Liver (tissue), 3 donors: ENCODE results near the gene VCAM1.

Source experiments
- GABPA ChIP-seq, 2 donors: IDR thresholded peaks in 1 of 2; conservative IDR thresholded peaks in 1 of 2; 2 replicates each; pipeline ENCODE4 v1.6.1; 2016; ENCODE audit warnings: antibody characterized with exemption in 2 of 2, mild to moderate bottlenecking in 1 of 2, moderate library complexity in 1 of 2
- HNF4G ChIP-seq: IDR thresholded peaks from 2 replicates; pipeline ENCODE4 v1.6.1; 2016; ENCODE audit warnings: antibody characterized with exemption
- JUND ChIP-seq, 2 donors: IDR thresholded peaks; 2 replicates each; pipeline ENCODE4 v1.6.1; 2016; ENCODE audit warnings: antibody characterized with exemption in 2 of 2
- RAD21 ChIP-seq, 2 donors: IDR thresholded peaks; 2 replicates each; pipeline ENCODE4 v1.6.1; 2016; ENCODE audit warnings: antibody characterized with exemption in 2 of 2, mild to moderate bottlenecking in 2 of 2
- SP1 ChIP-seq: IDR thresholded peaks from 2 replicates; pipeline ENCODE4 v1.6.1; 2018; ENCODE audit warnings: antibody characterized with exemption, mild to moderate bottlenecking
- TF ChIP-seq, protein P1 (sequence below): fragments of 150-350 bp; IDR thresholded peaks from 2 replicates; pipeline ENCODE4 v1.5.1; 2017; ENCODE audit warnings: improper control_type of control experiment, low read depth, low read length; ENCODE audit not compliant: missing input control
- TF ChIP-seq, protein P2 (sequence below): IDR thresholded peaks from 2 replicates; pipeline ENCODE4 v1.6.1; 2016; ENCODE audit warnings: antibody characterized with exemption, mild to moderate bottlenecking
- TF ChIP-seq, protein P3 (sequence below): IDR thresholded peaks from 2 replicates; pipeline ENCODE4 v1.6.1; 2016; ENCODE audit warnings: antibody characterized with exemption
- TF ChIP-seq, protein P4 (sequence below): IDR thresholded peaks from 2 replicates; pipeline ENCODE4 v1.6.1; 2016; ENCODE audit warnings: antibody characterized with exemption
- donor health status: healthy.
- donor health status: healthy.

DNA sequence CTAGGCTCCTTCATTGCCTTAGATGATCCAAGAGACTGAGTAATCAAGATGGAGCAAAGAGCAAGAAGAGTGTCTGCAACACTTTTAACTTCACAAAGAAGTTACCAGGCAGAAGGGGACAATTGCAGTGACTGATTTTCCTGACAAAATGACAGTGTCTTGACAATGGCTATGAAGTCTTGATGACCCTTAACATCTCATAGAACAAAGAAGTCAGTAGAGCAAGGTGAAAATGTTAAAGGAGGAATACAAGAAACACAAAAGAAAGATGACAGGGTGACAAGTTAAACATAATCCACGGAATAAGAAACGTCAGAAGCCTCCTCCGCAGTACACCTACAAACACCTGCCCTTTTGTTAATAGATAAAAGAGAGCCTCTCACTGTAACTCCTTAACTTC lies 15.1 kb upstream of the VCAM1 start:
- TF ChIP-seq, protein P1, sequence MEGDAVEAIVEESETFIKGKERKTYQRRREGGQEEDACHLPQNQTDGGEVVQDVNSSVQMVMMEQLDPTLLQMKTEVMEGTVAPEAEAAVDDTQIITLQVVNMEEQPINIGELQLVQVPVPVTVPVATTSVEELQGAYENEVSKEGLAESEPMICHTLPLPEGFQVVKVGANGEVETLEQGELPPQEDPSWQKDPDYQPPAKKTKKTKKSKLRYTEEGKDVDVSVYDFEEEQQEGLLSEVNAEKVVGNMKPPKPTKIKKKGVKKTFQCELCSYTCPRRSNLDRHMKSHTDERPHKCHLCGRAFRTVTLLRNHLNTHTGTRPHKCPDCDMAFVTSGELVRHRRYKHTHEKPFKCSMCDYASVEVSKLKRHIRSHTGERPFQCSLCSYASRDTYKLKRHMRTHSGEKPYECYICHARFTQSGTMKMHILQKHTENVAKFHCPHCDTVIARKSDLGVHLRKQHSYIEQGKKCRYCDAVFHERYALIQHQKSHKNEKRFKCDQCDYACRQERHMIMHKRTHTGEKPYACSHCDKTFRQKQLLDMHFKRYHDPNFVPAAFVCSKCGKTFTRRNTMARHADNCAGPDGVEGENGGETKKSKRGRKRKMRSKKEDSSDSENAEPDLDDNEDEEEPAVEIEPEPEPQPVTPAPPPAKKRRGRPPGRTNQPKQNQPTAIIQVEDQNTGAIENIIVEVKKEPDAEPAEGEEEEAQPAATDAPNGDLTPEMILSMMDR: no peak
- TF ChIP-seq, protein P2, sequence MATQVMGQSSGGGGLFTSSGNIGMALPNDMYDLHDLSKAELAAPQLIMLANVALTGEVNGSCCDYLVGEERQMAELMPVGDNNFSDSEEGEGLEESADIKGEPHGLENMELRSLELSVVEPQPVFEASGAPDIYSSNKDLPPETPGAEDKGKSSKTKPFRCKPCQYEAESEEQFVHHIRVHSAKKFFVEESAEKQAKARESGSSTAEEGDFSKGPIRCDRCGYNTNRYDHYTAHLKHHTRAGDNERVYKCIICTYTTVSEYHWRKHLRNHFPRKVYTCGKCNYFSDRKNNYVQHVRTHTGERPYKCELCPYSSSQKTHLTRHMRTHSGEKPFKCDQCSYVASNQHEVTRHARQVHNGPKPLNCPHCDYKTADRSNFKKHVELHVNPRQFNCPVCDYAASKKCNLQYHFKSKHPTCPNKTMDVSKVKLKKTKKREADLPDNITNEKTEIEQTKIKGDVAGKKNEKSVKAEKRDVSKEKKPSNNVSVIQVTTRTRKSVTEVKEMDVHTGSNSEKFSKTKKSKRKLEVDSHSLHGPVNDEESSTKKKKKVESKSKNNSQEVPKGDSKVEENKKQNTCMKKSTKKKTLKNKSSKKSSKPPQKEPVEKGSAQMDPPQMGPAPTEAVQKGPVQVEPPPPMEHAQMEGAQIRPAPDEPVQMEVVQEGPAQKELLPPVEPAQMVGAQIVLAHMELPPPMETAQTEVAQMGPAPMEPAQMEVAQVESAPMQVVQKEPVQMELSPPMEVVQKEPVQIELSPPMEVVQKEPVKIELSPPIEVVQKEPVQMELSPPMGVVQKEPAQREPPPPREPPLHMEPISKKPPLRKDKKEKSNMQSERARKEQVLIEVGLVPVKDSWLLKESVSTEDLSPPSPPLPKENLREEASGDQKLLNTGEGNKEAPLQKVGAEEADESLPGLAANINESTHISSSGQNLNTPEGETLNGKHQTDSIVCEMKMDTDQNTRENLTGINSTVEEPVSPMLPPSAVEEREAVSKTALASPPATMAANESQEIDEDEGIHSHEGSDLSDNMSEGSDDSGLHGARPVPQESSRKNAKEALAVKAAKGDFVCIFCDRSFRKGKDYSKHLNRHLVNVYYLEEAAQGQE: no peak
- TF ChIP-seq, protein P3, sequence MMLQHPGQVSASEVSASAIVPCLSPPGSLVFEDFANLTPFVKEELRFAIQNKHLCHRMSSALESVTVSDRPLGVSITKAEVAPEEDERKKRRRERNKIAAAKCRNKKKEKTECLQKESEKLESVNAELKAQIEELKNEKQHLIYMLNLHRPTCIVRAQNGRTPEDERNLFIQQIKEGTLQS: no peak
- TF ChIP-seq, protein P4, sequence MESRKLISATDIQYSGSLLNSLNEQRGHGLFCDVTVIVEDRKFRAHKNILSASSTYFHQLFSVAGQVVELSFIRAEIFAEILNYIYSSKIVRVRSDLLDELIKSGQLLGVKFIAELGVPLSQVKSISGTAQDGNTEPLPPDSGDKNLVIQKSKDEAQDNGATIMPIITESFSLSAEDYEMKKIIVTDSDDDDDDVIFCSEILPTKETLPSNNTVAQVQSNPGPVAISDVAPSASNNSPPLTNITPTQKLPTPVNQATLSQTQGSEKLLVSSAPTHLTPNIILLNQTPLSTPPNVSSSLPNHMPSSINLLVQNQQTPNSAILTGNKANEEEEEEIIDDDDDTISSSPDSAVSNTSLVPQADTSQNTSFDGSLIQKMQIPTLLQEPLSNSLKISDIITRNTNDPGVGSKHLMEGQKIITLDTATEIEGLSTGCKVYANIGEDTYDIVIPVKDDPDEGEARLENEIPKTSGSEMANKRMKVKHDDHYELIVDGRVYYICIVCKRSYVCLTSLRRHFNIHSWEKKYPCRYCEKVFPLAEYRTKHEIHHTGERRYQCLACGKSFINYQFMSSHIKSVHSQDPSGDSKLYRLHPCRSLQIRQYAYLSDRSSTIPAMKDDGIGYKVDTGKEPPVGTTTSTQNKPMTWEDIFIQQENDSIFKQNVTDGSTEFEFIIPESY: no peak
- TF ChIP-seq HNF4G: no peak
- no peak for TF ChIP-seq SP1
- no peak for TF ChIP-seq RAD21 (IDR thresholded peaks at IDR 0.05)
- no peak for TF ChIP-seq JUND (IDR thresholded peaks at IDR 0.05)
- no peak for TF ChIP-seq GABPA (IDR thresholded peaks at IDR 0.05 in 1 of 2, conservative IDR thresholded peaks at IDR 0.05 in 1 of 2)
